ENCODE results near the gene LARGE1.

GRCh38 chr22:33737662-33738061 is 182.6 kb downstream of the LARGE1 start:
- no peak for TF ChIP-seq CTCF (IDR thresholded peaks at IDR 0.05)
- TF ChIP-seq POLR2A (IDR thresholded peaks at IDR 0.05) = no peak
